Measurements from ENCODE around the gene CBX2. TPM values are rescaled to one million over a fixed set of nuclear protein-coding genes. Genes with fewer than 3 reads are reported as not detected.

Gene CBX2
- polyA plus RNA-seq, 1 of the 3 experiments (the other 2 are of a cell fraction) = 22.4 TPM

- DNase-seq = no peak
These were observed 23.4 kb downstream of the CBX2 start for GRCh38 chr17:79801156-79802038.

GRCh38 chr17:79802039-79802735 lies 24.2 kb downstream of the CBX2 start:
- Histone ChIP-seq H3K27ac (ENCODE audit: low read depth in 2 of 2, low read length in 1 of 2) (no peak overlapping the region), H3K4me3 (ENCODE audit: low read depth in 2 of 2, low read length in 1 of 2) (no peak overlapping the region), H3K4me2 (no peak overlapping the region), H3K4me1 (ENCODE audit: control insufficient read depth in 1 of 2, insufficient read depth in 2 of 2, low read depth in 1 of 2, low read length in 1 of 2) (peaks cover 7 to 11% of the 10 kb centered on the region in 2 experiments; a peak in 2 of 4 replicates), H3K9me2 (no peaks in the 10 kb centered on the region), H4K20me1 (ENCODE audit: insufficient read depth) (no peaks in the 10 kb centered on the region), H3K36me3 (replicated peaks in 1 of 2; ENCODE audit: control insufficient read depth in 1 of 2, insufficient read depth in 2 of 2, low read length in 1 of 2) (no peaks in the 10 kb centered on the region), H3K9me3 (no peaks in the 10 kb centered on the region), H3K9ac (no peak overlapping the region), H3F3A (replicated peaks; ENCODE audit: insufficient read depth) (peaks cover 4% of the 10 kb centered on the region), H3K79me2 (ENCODE audit: insufficient read depth) (no peaks in the 10 kb centered on the region), H2AFZ (ENCODE audit: low read depth) (no peak overlapping the region), H3K27me3 (ENCODE audit: insufficient read depth) (peaks cover 32% of the 10 kb centered on the region; the same call in 1 of the 2 replicates)
- ChIA-PET POLR2A (no interaction called here), CTCF (interaction anchor here (0.7 to 9.7 kb wide), 3 partner anchors 8 to 280 kb away, joined by 3 to 146 read pairs (median 3); no protein-coding TSS in a partner anchor)
- TF ChIP-seq TAF1 (IDR thresholded peaks at IDR 0.05; ENCODE audit: borderline replicate concordance, low read depth, low read length) (no peak), PBX3 (IDR thresholded peaks at IDR 0.05) (no peak), RAD21 (IDR thresholded peaks at IDR 0.05; ENCODE audit: low read length) (no peak), YY1 (IDR thresholded peaks at IDR 0.05; ENCODE audit: low read depth) (no peak), MXI1 (IDR thresholded peaks at IDR 0.05; ENCODE audit: low read depth, low read length) (no peak), FOXJ3 (CRISPR knock-in tag; IDR thresholded peaks at IDR 0.05) (no peak), POLR2AphosphoS5 (IDR thresholded peaks at IDR 0.05; ENCODE audit: low read depth, low read length) (no peak), ZBTB33 (IDR thresholded peaks at IDR 0.05; ENCODE audit: borderline replicate concordance, low read depth) (no peak), EZH2phosphoT487 (IDR thresholded peaks at IDR 0.05; ENCODE audit: borderline replicate concordance, low read depth) (no peak)
- DNase-seq = no peak
- 81% methylated on average over 11 of the region's 11 CpGs for WGBS (ENCODE audit: low lambda C conversion rate)

More at GRCh38 chr17:79801156-79802038, 23.4 kb downstream of the CBX2 start:
- H3K9me2 ChIP-seq = no peaks in the 10 kb centered on the region
- peaks cover 4% of the 10 kb centered on the region for H3F3A ChIP-seq (replicated peaks; ENCODE audit: insufficient read depth)
- H3K27ac ChIP-seq (ENCODE audit: low read depth in 2 of 2, low read length in 1 of 2) = no peak overlapping the region
- H3K9me3 ChIP-seq = no peaks in the 10 kb centered on the region
- H3K4me3 ChIP-seq (ENCODE audit: low read depth in 2 of 2, low read length in 1 of 2) = no peak overlapping the region
- peaks cover 4% of the 10 kb centered on the region for H3K79me2 ChIP-seq (ENCODE audit: insufficient read depth)
- ChIA-PET CTCF (interaction anchor here (0.7 to 9.7 kb wide), 4 partner anchors 8 to 281 kb away, joined by 3 to 146 read pairs (median 3); no protein-coding TSS in a partner anchor), POLR2A (no interaction called here)
- WGBS (ENCODE audit: low lambda C conversion rate) = 95% methylated on average over 48 of the region's 52 CpGs
- peaks cover 7 to 11% of the 10 kb centered on the region in 2 experiments; a peak in 2 of 4 replicates for H3K4me1 ChIP-seq (ENCODE audit: control insufficient read depth in 1 of 2, insufficient read depth in 2 of 2, low read depth in 1 of 2, low read length in 1 of 2)
- no peak overlapping the region for H2AFZ ChIP-seq (ENCODE audit: low read depth)
- peaks cover 27% of the 10 kb centered on the region; the same call in 1 of the 2 replicates for H3K27me3 ChIP-seq (ENCODE audit: insufficient read depth)
- TF ChIP-seq GABPA (IDR thresholded peaks at IDR 0.05; ENCODE audit: low read depth) = no peak
- no peak for TF ChIP-seq USF1 (IDR thresholded peaks at IDR 0.05; ENCODE audit: borderline replicate concordance, low read depth)
- no peak for TF ChIP-seq MXI1 (IDR thresholded peaks at IDR 0.05; ENCODE audit: low read depth, low read length)
- TF ChIP-seq SIN3A (IDR thresholded peaks at IDR 0.05; ENCODE audit: borderline replicate concordance, low read depth, low read length) = no peak
- TF ChIP-seq RAD21 (IDR thresholded peaks at IDR 0.05; ENCODE audit: low read length) = no peak
- no peak for TF ChIP-seq JUND (IDR thresholded peaks at IDR 0.05)
- TF ChIP-seq GATA2 (CRISPR knock-in tag; IDR thresholded peaks at IDR 0.05) = no peak
- no peak for TF ChIP-seq EZH2phosphoT487 (IDR thresholded peaks at IDR 0.05; ENCODE audit: borderline replicate concordance, low read depth)
- TF ChIP-seq NRF1 (IDR thresholded peaks at IDR 0.05; ENCODE audit: low read depth, low read length) = no peak
- TF ChIP-seq IRF3 (IDR thresholded peaks at IDR 0.05; ENCODE audit: low read depth, low read length) = no peak
- H4K20me1 ChIP-seq (ENCODE audit: insufficient read depth) = no peaks in the 10 kb centered on the region
- H3K36me3 ChIP-seq (replicated peaks in 1 of 2; ENCODE audit: control insufficient read depth in 1 of 2, insufficient read depth in 2 of 2, low read length in 1 of 2) = no peaks in the 10 kb centered on the region
- no peak overlapping the region for H3K9ac ChIP-seq
- no peak overlapping the region for H3K4me2 ChIP-seq

Measured in SK-N-SH (cell line).